RWPE1 (cell line): ENCODE measurements around the gene MEGF6.

ENCODE experiments used
- CTCF ChIA-PET: fragments of 350-600 bp; sonication (Branson Sonifier 250); formaldehyde crosslinking; extraction: SDS; loops from one replicate; lab custom pipeline; 2021; lab: Yijun Ruan, JAX
- POLR2A ChIA-PET: fragments of 400-600 bp; formaldehyde crosslinking; extraction: SDS; loops from one replicate; lab custom pipeline; 2020; ENCODE audit warnings: antibody characterized with exemption; ENCODE audit not compliant: low non-redundant PET; lab: Yijun Ruan, JAX
- DNase-seq: peaks from one replicate; pipeline ENCODE4 v3.0.0; 2012; ENCODE audit warnings: low spot score
- H3K27ac ChIP-seq: fragments of 450-650 bp; 2 replicates; pipeline ENCODE4 v1.5.1; 2017
- TF ChIP-seq, protein P1 (sequence below): fragments of 450-650 bp; conservative IDR thresholded peaks from 2 replicates; pipeline ENCODE4 v1.5.1; 2017; ENCODE audit warnings: low read depth, mild to moderate bottlenecking

MEGF6 gene

DNA sequence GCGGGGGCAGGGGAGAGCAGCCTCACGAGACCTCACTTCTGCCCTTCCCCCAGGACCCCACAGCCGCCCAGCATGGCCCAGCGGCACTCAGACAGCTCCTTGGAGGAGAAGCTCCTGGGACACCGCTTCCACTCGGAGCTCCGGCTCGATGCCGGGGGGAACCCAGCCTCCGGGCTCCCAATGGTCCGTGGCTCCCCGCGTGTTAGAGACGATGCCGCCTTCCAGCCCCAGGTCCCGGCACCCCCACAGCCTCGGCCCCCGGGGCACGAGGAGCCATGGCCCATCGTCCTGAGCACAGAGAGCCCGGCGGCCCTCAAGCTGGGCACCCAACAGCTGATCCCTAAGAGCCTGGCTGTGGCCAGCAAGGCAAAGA lies 148.3 kb downstream of the MEGF6 start:
- CTCF ChIA-PET, result interaction anchor here (0.9 to 1.0 kb wide), 2 partner anchors 9 to 19 kb away, joined by 3 to 8 read pairs; no protein-coding TSS in a partner anchor
- POLR2A ChIA-PET, result no interaction called here
- H3K27ac ChIP-seq, result no peak overlapping the region
- TF ChIP-seq, protein P1, sequence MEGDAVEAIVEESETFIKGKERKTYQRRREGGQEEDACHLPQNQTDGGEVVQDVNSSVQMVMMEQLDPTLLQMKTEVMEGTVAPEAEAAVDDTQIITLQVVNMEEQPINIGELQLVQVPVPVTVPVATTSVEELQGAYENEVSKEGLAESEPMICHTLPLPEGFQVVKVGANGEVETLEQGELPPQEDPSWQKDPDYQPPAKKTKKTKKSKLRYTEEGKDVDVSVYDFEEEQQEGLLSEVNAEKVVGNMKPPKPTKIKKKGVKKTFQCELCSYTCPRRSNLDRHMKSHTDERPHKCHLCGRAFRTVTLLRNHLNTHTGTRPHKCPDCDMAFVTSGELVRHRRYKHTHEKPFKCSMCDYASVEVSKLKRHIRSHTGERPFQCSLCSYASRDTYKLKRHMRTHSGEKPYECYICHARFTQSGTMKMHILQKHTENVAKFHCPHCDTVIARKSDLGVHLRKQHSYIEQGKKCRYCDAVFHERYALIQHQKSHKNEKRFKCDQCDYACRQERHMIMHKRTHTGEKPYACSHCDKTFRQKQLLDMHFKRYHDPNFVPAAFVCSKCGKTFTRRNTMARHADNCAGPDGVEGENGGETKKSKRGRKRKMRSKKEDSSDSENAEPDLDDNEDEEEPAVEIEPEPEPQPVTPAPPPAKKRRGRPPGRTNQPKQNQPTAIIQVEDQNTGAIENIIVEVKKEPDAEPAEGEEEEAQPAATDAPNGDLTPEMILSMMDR, result no peak
- DNase-seq, result no peak

DNA sequence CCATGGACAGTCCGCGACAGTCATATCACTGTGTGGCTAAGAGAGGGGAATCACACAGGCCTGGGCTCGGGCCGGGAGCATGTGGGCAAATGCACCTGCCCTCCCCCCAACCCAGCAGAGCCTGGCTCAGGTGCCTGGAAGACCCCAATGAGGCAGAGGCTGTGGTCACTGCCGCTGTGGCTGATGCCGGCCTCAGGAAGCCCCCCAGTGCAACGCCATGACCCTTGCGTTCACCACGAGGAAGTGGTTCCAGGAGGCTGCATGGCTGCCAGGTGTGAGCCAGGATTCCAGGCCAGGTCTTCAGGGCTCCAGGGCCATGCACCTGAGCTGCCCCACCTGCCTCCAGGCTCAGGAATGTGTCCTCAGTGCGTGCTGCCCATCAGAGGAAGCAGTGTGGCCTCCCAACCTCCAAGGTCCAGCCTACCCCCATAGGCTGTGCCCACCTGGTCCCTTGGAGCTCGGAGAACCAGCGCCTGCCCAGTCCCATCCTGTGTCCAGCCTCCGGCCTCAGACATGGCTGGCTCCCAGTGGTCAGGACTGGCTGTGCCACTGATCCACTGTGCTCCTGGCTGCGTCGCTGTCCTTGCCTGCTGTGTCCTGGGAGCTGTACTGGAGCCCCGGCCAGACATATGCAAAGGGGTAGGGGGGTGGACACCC lies 148.8 kb downstream of the MEGF6 start:
- H3K27ac ChIP-seq, result peak overlapping the region; percentile 1; the same call in 1 of the 2 replicates
- no peak for DNase-seq
- POLR2A ChIA-PET, result no interaction called here
- CTCF ChIA-PET, result interaction anchor here (0.6 to 1.7 kb wide), 5 partner anchors 9 to 196 kb away, joined by 3 to 8 read pairs (median 5); no protein-coding TSS in a partner anchor
- TF ChIP-seq, protein P1, result no peak

DNA sequence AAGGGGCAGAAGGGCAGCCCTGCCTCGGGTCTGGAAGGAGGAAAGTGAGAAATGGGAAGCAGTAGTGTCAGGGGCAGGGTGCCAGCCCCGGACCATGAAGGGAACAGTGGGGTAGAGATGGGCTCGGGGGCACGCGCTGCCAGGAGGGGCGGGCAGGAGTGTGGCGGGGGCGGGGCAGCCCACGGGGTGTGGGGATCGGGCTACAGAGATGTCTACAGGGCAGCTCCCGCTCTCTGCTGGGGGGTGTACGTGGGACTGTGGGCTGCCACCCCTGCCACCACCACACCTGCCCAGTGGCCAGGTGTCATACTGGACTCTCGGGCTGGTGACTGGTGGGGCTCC lies 149.4 kb downstream of the MEGF6 start:
- no peak for DNase-seq
- peak overlapping the region; percentile 1; the same call in 1 of the 2 replicates for H3K27ac ChIP-seq
- ChIA-PET POLR2A (no interaction called here), CTCF (interaction anchor here (0.6 to 1.7 kb wide), 3 partner anchors 9 to 196 kb away, joined by 3 to 6 read pairs (median 5); no protein-coding TSS in a partner anchor)
- TF ChIP-seq, protein P1, result no peak

DNA sequence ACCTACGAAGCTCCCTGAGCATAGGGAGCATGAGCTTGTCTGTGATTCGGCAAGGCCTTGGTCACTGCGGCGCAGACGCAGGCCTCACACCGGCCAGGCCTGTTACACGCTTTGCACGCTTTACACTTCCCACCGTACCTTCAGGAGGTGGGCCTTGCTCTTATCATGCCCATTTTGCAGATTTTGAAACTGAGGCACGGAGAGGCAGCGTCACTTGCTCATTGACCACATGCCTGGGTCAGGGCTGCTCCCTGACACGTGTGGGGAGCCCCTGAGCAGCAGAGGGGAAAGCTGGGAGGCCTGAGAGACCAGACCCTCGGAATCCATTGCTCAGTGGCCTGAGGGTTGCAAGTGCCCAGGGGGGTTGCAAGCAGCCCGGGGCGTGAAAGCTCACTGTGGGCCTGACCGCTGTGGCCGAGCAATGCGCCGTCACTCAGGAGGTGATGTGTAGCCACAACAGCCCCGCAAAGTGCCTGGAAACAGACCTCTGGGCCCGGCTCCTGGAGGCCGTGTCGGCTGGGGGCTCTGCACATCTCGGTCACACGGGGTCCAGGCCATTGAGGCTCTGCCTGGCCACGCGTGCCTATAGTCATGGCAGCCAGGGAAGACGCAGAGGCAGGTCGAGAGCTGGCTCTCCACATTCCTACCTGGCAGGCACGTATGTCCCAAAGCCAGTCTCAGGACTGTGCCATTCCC lies 149.9 kb downstream of the MEGF6 start:
- POLR2A ChIA-PET, result no interaction called here
- no peak for DNase-seq
- CTCF ChIA-PET, result interaction anchor here (0.6 to 1.7 kb wide), 3 partner anchors 8 to 197 kb away, joined by 3 to 6 read pairs (median 5); no protein-coding TSS in a partner anchor
- TF ChIP-seq, protein P1, result no peak
- peak overlapping the region; percentile 76 for H3K27ac ChIP-seq

DNA sequence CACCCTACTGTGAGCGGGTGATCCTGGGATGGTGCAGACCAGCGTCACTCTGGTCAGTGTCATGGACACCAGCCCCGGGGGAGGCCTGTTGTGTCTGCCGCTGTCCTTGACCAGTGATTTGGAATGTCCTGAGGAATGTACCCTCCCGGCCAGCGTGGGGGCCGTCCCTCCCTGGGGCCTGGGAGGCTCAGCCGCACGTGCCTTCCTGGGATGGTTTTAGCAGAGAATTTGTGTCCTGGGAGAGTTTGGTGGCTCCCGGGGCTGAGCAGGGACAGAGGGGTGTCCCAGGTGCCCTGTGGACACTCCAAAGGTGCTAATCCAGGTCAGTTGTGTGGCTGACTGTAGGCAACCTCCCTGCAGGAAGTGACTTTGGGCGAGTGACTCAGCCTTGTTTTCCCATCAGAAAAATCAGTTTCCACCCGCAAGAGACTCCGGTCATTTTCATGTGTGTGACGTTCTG lies 150.6 kb downstream of the MEGF6 start:
- H3K27ac ChIP-seq, result peak overlapping the region; percentile 76
- DNase-seq, result no peak
- CTCF ChIA-PET, result interaction anchor here (1.7 kb wide), 1 partner anchor 8 kb away, joined by 6 read pairs; no protein-coding TSS in a partner anchor

More for the DNA sequence above, 150.6 kb downstream of the MEGF6 start:
- TF ChIP-seq, protein P1, result no peak
- POLR2A ChIA-PET, result no interaction called here
